A549 (cell line): Measurements from ENCODE around the gene APLN. TPM values are rescaled to one million over a fixed set of nuclear protein-coding genes. Genes with fewer than 3 reads are reported as not detected.

Experiments used
- ATAC-seq, 2 experiments: fragments of 200-7000 bp in 1 of 2; fragments of >200 bp in 1 of 2; cut with Nextera tagmentation in 1 of 2; cut with Tn5 transposase in 1 of 2; 3 replicates each; pipeline versions ENCODE4 v1.8.0 to v1.9.1; 2018 to 2020; ENCODE audit warnings: mild to moderate bottlenecking in 1 of 2, moderate library complexity in 1 of 2
- CTCF ChIA-PET: fragments of 300-600 bp; sonication (Branson Sonifier 250); formaldehyde crosslinking; extraction: SDS; loops from one replicate; lab custom pipeline; 2021; ENCODE audit warnings: antibody characterized with exemption, inconsistent platforms; lab: Yijun Ruan, JAX
- POLR2A ChIA-PET: fragments of 350-600 bp; formaldehyde crosslinking; extraction: SDS; loops from one replicate; lab custom pipeline; 2021; ENCODE audit warnings: antibody characterized with exemption, inconsistent platforms; lab: Yijun Ruan, JAX
- DNase-seq, 2 experiments: peaks; one replicate each; pipeline versions ENCODE4 v3.0.0 to v3.0.0-alpha.2; 2011 to 2016; ENCODE audit warnings: low read depth in 1 of 2, low spot score in 1 of 2
- FAIRE-seq: peaks from 2 replicates; lab custom pipeline; 2011; peaks lifted over from hg19 to GRCh38; lab: Jason Lieb, UNC
- H3K27ac ChIP-seq, 2 experiments: fragments of >200 bp; sonication (Bioruptor Twin); formaldehyde crosslinking; 3 replicates each; pipeline ENCODE4 v1.5.1; 2016 to 2017
- H3K4me1 ChIP-seq: fragments of >200 bp; sonication (Bioruptor Twin); formaldehyde crosslinking; 3 replicates; pipeline ENCODE4 v1.6.1; 2016
- H3K4me2 ChIP-seq: fragments of >200 bp; sonication (Bioruptor Twin); formaldehyde crosslinking; 3 replicates; pipeline ENCODE4 v1.6.1; 2016
- H3K4me3 ChIP-seq: fragments of >200 bp; sonication (Bioruptor Twin); formaldehyde crosslinking; 3 replicates; pipeline ENCODE4 v1.5.1; 2016
- H3K9me3 ChIP-seq: fragments of >200 bp; sonication (Bioruptor Twin); formaldehyde crosslinking; 3 replicates; pipeline ENCODE4 v1.6.1; 2016
- CBX2 ChIP-seq: fragments of 200-600 bp; sonication (generic); IDR thresholded peaks from 2 replicates; pipeline ENCODE4 v1.6.1; 2016; ENCODE audit warnings: low read depth, mild to moderate bottlenecking, borderline replicate concordance
- CBX8 ChIP-seq: fragments of 200-600 bp; sonication (generic); IDR thresholded peaks from 2 replicates; pipeline ENCODE4 v1.6.1; 2016
- CHD2 ChIP-seq: fragments of 150-350 bp; IDR thresholded peaks from 2 replicates; pipeline ENCODE4 v1.6.1; 2014; ENCODE audit warnings: low read length; ENCODE audit not compliant: partially characterized antibody
- EP300 ChIP-seq, 2 experiments: fragments of >200 bp; sonication (Bioruptor Twin); formaldehyde crosslinking; IDR thresholded peaks; 2 replicates in 1 of 2; 3 replicates in 1 of 2; pipeline ENCODE4 v1.6.1; 2016 to 2017
- ESRRA ChIP-seq: fragments of 150-350 bp; IDR thresholded peaks from 2 replicates; pipeline ENCODE4 v1.6.1; 2014; ENCODE audit warnings: mild to moderate bottlenecking, low read length, borderline replicate concordance
- FOSB ChIP-seq: fragments of 250-450 bp; sonication (Bioruptor Pico); IDR thresholded peaks from 2 replicates; pipeline ENCODE4 v1.5.0; 2020; ENCODE audit warnings: mild to moderate bottlenecking, moderate library complexity
- FOXS1 ChIP-seq: fragments of 250-450 bp; sonication (Bioruptor Pico); IDR thresholded peaks from 2 replicates; pipeline ENCODE4 v1.5.0; 2020; ENCODE audit warnings: mild to moderate bottlenecking, moderate library complexity
- MAFK ChIP-seq: fragments of 450-650 bp; IDR thresholded peaks from 2 replicates; pipeline ENCODE4 v1.6.1; 2014; ENCODE audit not compliant: partially characterized antibody
- MYC ChIP-seq: IDR thresholded peaks from 2 replicates; pipeline ENCODE4 v1.6.1; 2012; ENCODE audit warnings: mild to moderate bottlenecking, inconsistent platforms, low read length, improper control_type of control experiment, borderline replicate concordance
- NPAS2 ChIP-seq: fragments of 250-450 bp; sonication (Bioruptor Pico); IDR thresholded peaks from 2 replicates; pipeline ENCODE4 v1.8.0; 2022; ENCODE audit warnings: mild to moderate bottlenecking, moderate library complexity, borderline replicate concordance
- NR3C1 ChIP-seq: fragments of >200 bp; sonication (Bioruptor Twin); formaldehyde crosslinking; IDR thresholded peaks from 3 replicates; pipeline ENCODE4 v1.6.1; 2017
- POLR2A ChIP-seq: IDR thresholded peaks from 2 replicates; pipeline ENCODE4 v1.6.1; 2012; ENCODE audit warnings: mild to moderate bottlenecking, low read length
- RAD21 ChIP-seq, 2 experiments: fragments of >200 bp in 1 of 2; sonication (Bioruptor Twin) in 1 of 2; formaldehyde crosslinking in 1 of 2; IDR thresholded peaks in 1 of 2; conservative IDR thresholded peaks in 1 of 2; 2 replicates in 1 of 2; 3 replicates in 1 of 2; pipeline ENCODE4 v1.6.1; 2012 to 2018; ENCODE audit warnings: inconsistent platforms in 1 of 2
- SMC3 ChIP-seq: fragments of >200 bp; sonication (Bioruptor Twin); formaldehyde crosslinking; IDR thresholded peaks from 3 replicates; pipeline ENCODE4 v1.6.1; 2018; ENCODE audit warnings: inconsistent platforms
- TP53 ChIP-seq: fragments of 250-450 bp; sonication (Bioruptor Pico); IDR thresholded peaks from 2 replicates; pipeline ENCODE4 v1.5.0; 2021; ENCODE audit warnings: mild to moderate bottlenecking, moderate library complexity
- ZFP36 ChIP-seq: fragments of 450-650 bp; IDR thresholded peaks from 2 replicates; pipeline ENCODE4 v1.6.1; 2014; ENCODE audit warnings: borderline replicate concordance; ENCODE audit not compliant: partially characterized antibody
- ZSCAN20 ChIP-seq: fragments of 250-450 bp; sonication (Bioruptor Pico); IDR thresholded peaks from 2 replicates; pipeline ENCODE4 v1.8.0; 2022; ENCODE audit warnings: mild to moderate bottlenecking, moderate library complexity
- WGBS: methylation state at CpG from one replicate; pipeline ENCODE4 v1.1.6; 2017; ENCODE audit errors: missing lambda C conversion rate; 5-methylcytosine and 5-hydroxymethylcytosine counted together
- polyA plus RNA-seq, 4 experiments: library from polyadenylated mRNA; depleted of rRNA in 3 of 4; stranded (reverse); fragments of >200 nt; fragmentation: RNase III in 1 of 4; extraction: RNeasy Plus Mini Kit Qiagen cat#74134 plus additional on column Dnase treatment in 1 of 4; gene quantifications; 2 replicates in 3 of 4; 3 replicates in 1 of 4; pipeline ENCODE4 v1.2.3, GENCODE V29; 2011 to 2017
- TF ChIP-seq, protein P1 (sequence below): fragments of >200 bp; sonication (Bioruptor Twin); formaldehyde crosslinking; IDR thresholded peaks from 3 replicates; pipeline ENCODE4 v1.6.1; 2016
- TF ChIP-seq, protein P2 (sequence below): fragments of 200-600 bp; sonication (generic); IDR thresholded peaks from 2 replicates; pipeline ENCODE4 v1.6.1; 2016; ENCODE audit warnings: antibody characterized with exemption, mild to moderate bottlenecking, moderate library complexity
- TF ChIP-seq, protein P3 (sequence below): fragments of 250-450 bp; sonication (Bioruptor Pico); IDR thresholded peaks from 2 replicates; pipeline ENCODE4 v1.5.0; 2020; ENCODE audit warnings: low read depth, mild to moderate bottlenecking, moderate library complexity
- TF ChIP-seq, protein P4 (sequence below): fragments of 150-350 bp; IDR thresholded peaks from 2 replicates; pipeline ENCODE4 v1.6.1; 2014; ENCODE audit warnings: low read depth, mild to moderate bottlenecking, low read length

The APLN gene
- polyA plus RNA-seq, 2 of the 4 experiments (the other 2 are of a cell fraction) = 0.18 to 0.74 TPM

DNA sequence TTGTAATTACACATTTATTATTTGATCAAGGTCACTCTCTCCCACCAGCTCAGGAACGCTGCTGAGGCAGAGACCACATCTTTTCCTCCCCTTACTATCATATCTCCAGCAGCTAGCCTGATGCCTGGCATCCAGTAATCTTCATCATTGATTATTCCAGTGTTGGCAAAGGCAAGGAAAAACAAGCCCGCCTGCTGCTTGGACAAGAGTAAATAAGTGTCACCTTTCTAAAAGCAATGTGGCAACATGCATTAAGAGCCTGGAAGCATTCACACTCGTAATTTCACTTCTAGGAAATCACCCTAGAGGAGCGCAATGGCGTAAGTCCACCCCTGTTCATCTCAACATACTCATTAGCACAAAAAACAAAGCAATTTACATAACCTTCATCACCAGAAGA lies 54.8 kb downstream of the APLN start:
- ChIA-PET CTCF (interaction anchor here (0.7 to 2.0 kb wide), 2 partner anchors 7 to 125 kb away, joined by 3 to 11 read pairs; no protein-coding TSS in a partner anchor), POLR2A (no interaction called here)
- ATAC-seq (no peak), DNase-seq (no peak), FAIRE-seq (peak; percentile 83)
- Histone ChIP-seq H3K9me3 (no peaks in the 10 kb centered on the region), H3K27ac (no peak overlapping the region), H3K4me1 (peaks cover 4% of the 10 kb centered on the region; the same call in 1 of the 3 replicates), H3K4me2 (no peak overlapping the region), H3K4me3 (no peak overlapping the region)
- WGBS = 87% methylated on average over 5 of the region's 5 CpGs
- TF ChIP-seq RAD21 (conservative IDR thresholded peaks at IDR 0.05 in 1 of 2, IDR thresholded peaks at IDR 0.05 in 1 of 2) = no peak
- TF ChIP-seq, protein P1, sequence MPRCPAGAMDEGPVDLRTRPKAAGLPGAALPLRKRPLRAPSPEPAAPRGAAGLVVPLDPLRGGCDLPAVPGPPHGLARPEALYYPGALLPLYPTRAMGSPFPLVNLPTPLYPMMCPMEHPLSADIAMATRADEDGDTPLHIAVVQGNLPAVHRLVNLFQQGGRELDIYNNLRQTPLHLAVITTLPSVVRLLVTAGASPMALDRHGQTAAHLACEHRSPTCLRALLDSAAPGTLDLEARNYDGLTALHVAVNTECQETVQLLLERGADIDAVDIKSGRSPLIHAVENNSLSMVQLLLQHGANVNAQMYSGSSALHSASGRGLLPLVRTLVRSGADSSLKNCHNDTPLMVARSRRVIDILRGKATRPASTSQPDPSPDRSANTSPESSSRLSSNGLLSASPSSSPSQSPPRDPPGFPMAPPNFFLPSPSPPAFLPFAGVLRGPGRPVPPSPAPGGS = no peak
- TF ChIP-seq FOSB (CRISPR knock-in tag) = no peak
- no peak for TF ChIP-seq TP53
- TF ChIP-seq, protein P2, sequence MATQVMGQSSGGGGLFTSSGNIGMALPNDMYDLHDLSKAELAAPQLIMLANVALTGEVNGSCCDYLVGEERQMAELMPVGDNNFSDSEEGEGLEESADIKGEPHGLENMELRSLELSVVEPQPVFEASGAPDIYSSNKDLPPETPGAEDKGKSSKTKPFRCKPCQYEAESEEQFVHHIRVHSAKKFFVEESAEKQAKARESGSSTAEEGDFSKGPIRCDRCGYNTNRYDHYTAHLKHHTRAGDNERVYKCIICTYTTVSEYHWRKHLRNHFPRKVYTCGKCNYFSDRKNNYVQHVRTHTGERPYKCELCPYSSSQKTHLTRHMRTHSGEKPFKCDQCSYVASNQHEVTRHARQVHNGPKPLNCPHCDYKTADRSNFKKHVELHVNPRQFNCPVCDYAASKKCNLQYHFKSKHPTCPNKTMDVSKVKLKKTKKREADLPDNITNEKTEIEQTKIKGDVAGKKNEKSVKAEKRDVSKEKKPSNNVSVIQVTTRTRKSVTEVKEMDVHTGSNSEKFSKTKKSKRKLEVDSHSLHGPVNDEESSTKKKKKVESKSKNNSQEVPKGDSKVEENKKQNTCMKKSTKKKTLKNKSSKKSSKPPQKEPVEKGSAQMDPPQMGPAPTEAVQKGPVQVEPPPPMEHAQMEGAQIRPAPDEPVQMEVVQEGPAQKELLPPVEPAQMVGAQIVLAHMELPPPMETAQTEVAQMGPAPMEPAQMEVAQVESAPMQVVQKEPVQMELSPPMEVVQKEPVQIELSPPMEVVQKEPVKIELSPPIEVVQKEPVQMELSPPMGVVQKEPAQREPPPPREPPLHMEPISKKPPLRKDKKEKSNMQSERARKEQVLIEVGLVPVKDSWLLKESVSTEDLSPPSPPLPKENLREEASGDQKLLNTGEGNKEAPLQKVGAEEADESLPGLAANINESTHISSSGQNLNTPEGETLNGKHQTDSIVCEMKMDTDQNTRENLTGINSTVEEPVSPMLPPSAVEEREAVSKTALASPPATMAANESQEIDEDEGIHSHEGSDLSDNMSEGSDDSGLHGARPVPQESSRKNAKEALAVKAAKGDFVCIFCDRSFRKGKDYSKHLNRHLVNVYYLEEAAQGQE = no peak
- no peak for TF ChIP-seq CBX2
- TF ChIP-seq NPAS2 (CRISPR knock-in tag) = no peak
- TF ChIP-seq POLR2A = no peak
- TF ChIP-seq, protein P3, sequence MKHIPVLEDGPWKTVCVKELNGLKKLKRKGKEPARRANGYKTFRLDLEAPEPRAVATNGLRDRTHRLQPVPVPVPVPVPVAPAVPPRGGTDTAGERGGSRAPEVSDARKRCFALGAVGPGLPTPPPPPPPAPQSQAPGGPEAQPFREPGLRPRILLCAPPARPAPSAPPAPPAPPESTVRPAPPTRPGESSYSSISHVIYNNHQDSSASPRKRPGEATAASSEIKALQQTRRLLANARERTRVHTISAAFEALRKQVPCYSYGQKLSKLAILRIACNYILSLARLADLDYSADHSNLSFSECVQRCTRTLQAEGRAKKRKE = no peak
- no peak for TF ChIP-seq ESRRA
- no peak for TF ChIP-seq ZSCAN20 (CRISPR knock-in tag)
- TF ChIP-seq EP300 (IDR thresholded peaks at IDR 0.05) = no peak
- no peak for TF ChIP-seq MYC
- no peak for TF ChIP-seq SMC3
- TF ChIP-seq CBX8 = no peak
- no peak for TF ChIP-seq ZFP36

DNA sequence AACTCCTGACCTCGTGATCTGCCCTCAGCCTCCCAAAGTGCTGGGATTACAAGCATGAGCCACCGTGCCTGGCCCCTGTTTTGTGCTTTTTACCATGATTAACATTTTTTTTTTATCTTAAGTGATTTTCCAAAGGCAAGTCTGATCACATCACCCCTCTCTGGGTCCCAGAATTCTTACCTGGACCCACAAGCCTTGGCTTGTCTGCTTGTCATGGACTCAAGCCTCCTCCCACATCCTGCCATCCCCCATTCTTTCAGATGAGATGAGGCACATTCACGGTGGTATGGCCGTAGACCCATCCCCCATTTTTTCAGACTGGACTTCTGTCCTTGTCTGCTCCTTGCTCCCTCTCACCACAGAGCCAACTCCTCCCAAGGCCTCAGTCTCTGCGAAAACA lies 55.3 kb downstream of the APLN start:
- peaks cover 3% of the 10 kb centered on the region; the same call in 1 of the 3 replicates for H3K4me1 ChIP-seq
- 78% methylated on average over 5 of the region's 5 CpGs for WGBS
- H3K4me2 ChIP-seq = no peak overlapping the region
- H3K4me3 ChIP-seq = no peak overlapping the region
- FAIRE-seq = no peak
- ATAC-seq = no peak
- ChIA-PET POLR2A (no interaction called here), CTCF (interaction anchor here (0.9 kb wide), 1 partner anchor 127 kb away, joined by 3 read pairs; no protein-coding TSS in a partner anchor)
- no peaks in the 10 kb centered on the region for H3K9me3 ChIP-seq
- TF ChIP-seq CHD2 (no peak), SMC3 (no peak), NR3C1 (no peak), RAD21 (conservative IDR thresholded peaks at IDR 0.05 in 1 of 2, IDR thresholded peaks at IDR 0.05 in 1 of 2) (no peak), ESRRA (no peak), MAFK (no peak), FOXS1 (CRISPR knock-in tag) (no peak)
- TF ChIP-seq, protein P4, sequence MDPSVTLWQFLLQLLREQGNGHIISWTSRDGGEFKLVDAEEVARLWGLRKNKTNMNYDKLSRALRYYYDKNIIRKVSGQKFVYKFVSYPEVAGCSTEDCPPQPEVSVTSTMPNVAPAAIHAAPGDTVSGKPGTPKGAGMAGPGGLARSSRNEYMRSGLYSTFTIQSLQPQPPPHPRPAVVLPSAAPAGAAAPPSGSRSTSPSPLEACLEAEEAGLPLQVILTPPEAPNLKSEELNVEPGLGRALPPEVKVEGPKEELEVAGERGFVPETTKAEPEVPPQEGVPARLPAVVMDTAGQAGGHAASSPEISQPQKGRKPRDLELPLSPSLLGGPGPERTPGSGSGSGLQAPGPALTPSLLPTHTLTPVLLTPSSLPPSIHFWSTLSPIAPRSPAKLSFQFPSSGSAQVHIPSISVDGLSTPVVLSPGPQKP = no peak
- DNase-seq = no peak
- H3K27ac ChIP-seq = no peak overlapping the region
